ENCODE results near the gene MAP4K2. TPM values are rescaled to one million over a fixed set of nuclear protein-coding genes. Genes with fewer than 3 reads are reported as not detected.

Gene MAP4K2
- total and polyA plus RNA-seq, 8 donors = 6.1 to 24.0 (median 7.7) TPM

DNA sequence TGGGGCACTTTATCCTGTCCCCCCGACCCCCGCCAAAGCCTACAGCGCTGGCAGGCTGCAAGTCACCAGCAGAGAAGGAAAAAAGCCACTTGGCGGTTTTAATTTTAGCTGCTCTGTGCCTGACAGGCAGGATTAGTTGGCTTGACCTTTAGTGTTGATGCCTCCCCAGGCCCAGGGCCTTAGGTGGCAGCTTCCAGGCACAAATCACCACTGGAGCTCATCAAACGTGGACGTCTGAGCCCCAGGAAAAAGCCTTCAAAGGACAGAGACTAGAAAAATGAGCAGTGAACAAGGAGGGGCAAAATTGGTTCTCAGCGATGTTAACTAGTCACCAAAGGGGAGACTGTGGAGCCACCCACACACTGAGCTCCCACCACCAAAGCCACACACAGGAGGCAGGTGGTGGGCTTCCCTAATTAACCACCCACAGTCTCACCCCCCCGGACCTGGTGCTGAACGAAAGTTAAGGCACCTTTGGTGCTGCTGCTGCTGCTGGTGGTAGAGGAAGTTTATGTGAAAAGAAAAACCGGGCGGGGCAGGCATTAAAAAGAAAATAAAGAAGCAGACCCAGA is 38.9 kb downstream of the MAP4K2 start:
- Histone ChIP-seq H3K36me3 (peaks cover 11 to 60% (median 52%) of the 10 kb centered on the region in 3 donors), H3K4me1 (peaks cover 0 to 6% (median 5%) of the 10 kb centered on the region in 3 donors), H3K9me3 (no peaks in the 10 kb centered on the region), H3K27me3 (no peaks in the 10 kb centered on the region), H3K27ac (peak overlapping the region in 1 of 4 donors; percentile 4), H3K4me3 (no peak overlapping the region)
- FAIRE-seq (no peak), ATAC-seq (no peak), DNase-seq (peak in 1 of 6 donors; percentile 18)
- TF ChIP-seq, protein P1, sequence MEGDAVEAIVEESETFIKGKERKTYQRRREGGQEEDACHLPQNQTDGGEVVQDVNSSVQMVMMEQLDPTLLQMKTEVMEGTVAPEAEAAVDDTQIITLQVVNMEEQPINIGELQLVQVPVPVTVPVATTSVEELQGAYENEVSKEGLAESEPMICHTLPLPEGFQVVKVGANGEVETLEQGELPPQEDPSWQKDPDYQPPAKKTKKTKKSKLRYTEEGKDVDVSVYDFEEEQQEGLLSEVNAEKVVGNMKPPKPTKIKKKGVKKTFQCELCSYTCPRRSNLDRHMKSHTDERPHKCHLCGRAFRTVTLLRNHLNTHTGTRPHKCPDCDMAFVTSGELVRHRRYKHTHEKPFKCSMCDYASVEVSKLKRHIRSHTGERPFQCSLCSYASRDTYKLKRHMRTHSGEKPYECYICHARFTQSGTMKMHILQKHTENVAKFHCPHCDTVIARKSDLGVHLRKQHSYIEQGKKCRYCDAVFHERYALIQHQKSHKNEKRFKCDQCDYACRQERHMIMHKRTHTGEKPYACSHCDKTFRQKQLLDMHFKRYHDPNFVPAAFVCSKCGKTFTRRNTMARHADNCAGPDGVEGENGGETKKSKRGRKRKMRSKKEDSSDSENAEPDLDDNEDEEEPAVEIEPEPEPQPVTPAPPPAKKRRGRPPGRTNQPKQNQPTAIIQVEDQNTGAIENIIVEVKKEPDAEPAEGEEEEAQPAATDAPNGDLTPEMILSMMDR (IDR thresholded peaks at IDR 0.05) = no peak
- 75 to 80% methylated on average over 11 of the region's 11 CpGs for WGBS, 2 donors
- intact Hi-C loops (cut with DNase I) = no loop called here

- intact Hi-C loops (cut with DNase I) = no loop called here
- Histone ChIP-seq H3K27me3 (no peaks in the 10 kb centered on the region), H3K27ac (peak overlapping the region in 2 of 4 donors; percentile 4 to 28), H3K9me3 (no peaks in the 10 kb centered on the region), H3K4me3 (no peak overlapping the region), H3K36me3 (peaks cover 11 to 54% (median 46%) of the 10 kb centered on the region in 3 donors), H3K4me1 (peaks cover 0 to 6% (median 5%) of the 10 kb centered on the region in 3 donors)
- WGBS, 2 donors = 76 to 89% methylated on average over 6 of the region's 6 CpGs
- no peak for FAIRE-seq
- TF ChIP-seq, protein P1 (IDR thresholded peaks at IDR 0.05) = no peak
- DNase-seq = peak in 3 of 6 donors; percentile 24 to 46 (median 43)
- peak in 1 of 4 donors; percentile 1 for ATAC-seq
Measured at GRCh38 chr11:64763526-64764039, 39.4 kb downstream of the MAP4K2 start.

DNA sequence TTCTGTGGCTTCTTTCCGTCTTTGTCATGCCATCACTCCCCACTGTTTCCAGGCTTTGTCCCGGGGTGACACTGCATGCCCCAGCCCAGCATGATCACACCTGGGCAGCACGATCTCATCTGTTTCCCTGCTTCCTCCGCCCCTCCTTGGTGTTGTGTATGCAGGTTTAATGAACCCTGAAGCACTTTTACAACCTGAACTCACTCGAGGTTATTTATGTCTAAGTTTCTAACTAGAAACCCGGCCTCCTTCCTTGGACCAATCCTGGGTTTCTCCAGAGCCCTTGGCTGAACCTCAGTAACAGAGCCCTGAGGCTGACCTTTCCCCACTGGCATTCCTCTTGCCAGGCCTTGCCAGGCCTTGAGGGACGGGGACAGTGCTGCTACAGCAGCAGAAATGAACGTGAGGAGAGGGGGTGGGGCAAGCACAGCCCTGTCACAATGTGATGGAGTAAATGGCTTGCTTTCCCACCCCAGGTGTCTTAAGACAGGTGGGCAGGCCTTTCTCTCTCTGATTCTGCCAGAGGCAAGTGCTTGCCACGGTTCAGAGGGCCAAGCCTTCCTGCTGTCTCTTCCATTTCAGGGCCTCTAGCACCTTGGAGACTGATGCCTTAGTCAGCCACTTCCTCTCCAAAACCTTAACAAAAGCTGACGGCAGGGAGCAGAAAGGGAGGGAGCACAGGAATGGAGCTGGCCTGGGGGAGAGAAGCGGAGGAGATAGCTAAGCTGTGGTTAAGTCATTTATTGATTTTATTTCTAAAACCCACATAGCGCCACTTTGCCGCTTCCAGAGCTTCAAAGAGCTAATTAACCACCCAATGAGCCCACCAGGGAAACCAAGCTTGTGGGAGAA is 40.1 kb downstream of the MAP4K2 start:
- no peak for FAIRE-seq
- WGBS, 2 donors = 56 to 60% methylated on average over 13 of the region's 13 CpGs
- intact Hi-C loops (cut with DNase I) = no loop called here
- Histone ChIP-seq H3K36me3 (peaks cover 10 to 47% (median 40%) of the 10 kb centered on the region in 3 donors), H3K4me3 (no peak overlapping the region), H3K27me3 (no peaks in the 10 kb centered on the region), H3K4me1 (peaks cover 0 to 6% (median 5%) of the 10 kb centered on the region in 3 donors), H3K27ac (peak overlapping the region in 2 of 4 donors; percentile 4 to 28), H3K9me3 (no peaks in the 10 kb centered on the region)
- TF ChIP-seq, protein P1 (IDR thresholded peaks at IDR 0.05) = no peak
- DNase-seq = no peak
- ATAC-seq = peak in 1 of 4 donors; percentile 6

GRCh38 chr11:64762277-64762673 is 40.7 kb downstream of the MAP4K2 start:
- intact Hi-C loops (cut with DNase I) = no loop called here
- no peaks in the 10 kb centered on the region for H3K9me3 ChIP-seq
- no peak overlapping the region for H3K4me3 ChIP-seq
- peaks cover 4 to 41% (median 33%) of the 10 kb centered on the region in 3 donors for H3K36me3 ChIP-seq
- peaks cover 0 to 6% (median 5%) of the 10 kb centered on the region in 3 donors for H3K4me1 ChIP-seq
- FAIRE-seq (no peak), ATAC-seq (peak in 1 of 4 donors; percentile 1), DNase-seq (peak in 1 of 6 donors; percentile 31)
- H3K27me3 ChIP-seq = no peaks in the 10 kb centered on the region
- WGBS, 2 donors = 83 to 89% methylated on average over 5 of the region's 5 CpGs
- H3K27ac ChIP-seq = no peak overlapping the region
- TF ChIP-seq, protein P1 (IDR thresholded peaks at IDR 0.05) = no peak

All from pancreas (tissue), 10 donors.